PC-9 (cell line): ENCODE results near the gene LRRK1.

Experiments used
- EZH2 ChIP-seq: fragments of 200-600 bp; sonication (generic); IDR thresholded peaks from 2 replicates; pipeline ENCODE4 v1.8.0; 2017; ENCODE audit warnings: antibody characterized with exemption, low read depth
- TF ChIP-seq, protein P1 (sequence below): fragments of 200-600 bp; sonication (generic); conservative IDR thresholded peaks from 2 replicates; pipeline ENCODE4 v1.6.1; 2017; ENCODE audit warnings: mixed run types, antibody characterized with exemption, mild to moderate bottlenecking, moderate library complexity

DNA sequence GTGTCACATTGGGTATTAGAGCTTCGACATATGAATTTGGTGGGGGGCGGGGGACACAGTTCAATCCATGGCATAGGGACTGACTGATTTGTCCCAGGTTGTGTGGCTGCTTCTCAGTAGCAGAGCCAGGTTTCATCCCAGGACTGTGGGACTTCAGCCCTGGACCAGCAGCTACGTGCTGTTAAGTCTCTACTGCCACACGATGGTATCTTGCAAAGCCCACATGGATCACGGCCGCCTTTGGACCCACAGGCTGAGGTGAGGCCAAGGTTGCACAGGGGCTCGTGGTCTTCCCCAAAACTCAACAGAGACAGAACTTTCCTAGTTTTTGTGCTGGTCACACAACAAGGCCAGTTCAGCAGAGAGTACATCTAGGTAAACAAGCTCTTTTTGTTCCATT lies 97.4 kb downstream of the LRRK1 start:
- TF ChIP-seq EZH2: no peak
- TF ChIP-seq, protein P1, sequence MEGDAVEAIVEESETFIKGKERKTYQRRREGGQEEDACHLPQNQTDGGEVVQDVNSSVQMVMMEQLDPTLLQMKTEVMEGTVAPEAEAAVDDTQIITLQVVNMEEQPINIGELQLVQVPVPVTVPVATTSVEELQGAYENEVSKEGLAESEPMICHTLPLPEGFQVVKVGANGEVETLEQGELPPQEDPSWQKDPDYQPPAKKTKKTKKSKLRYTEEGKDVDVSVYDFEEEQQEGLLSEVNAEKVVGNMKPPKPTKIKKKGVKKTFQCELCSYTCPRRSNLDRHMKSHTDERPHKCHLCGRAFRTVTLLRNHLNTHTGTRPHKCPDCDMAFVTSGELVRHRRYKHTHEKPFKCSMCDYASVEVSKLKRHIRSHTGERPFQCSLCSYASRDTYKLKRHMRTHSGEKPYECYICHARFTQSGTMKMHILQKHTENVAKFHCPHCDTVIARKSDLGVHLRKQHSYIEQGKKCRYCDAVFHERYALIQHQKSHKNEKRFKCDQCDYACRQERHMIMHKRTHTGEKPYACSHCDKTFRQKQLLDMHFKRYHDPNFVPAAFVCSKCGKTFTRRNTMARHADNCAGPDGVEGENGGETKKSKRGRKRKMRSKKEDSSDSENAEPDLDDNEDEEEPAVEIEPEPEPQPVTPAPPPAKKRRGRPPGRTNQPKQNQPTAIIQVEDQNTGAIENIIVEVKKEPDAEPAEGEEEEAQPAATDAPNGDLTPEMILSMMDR: no peak
